Omental fat pad (tissue), 4 donors: ENCODE data around the gene U2AF2. TPM values are rescaled to one million over a fixed set of nuclear protein-coding genes. Genes with fewer than 3 reads are reported as not detected.

Source experiments
- ATAC-seq: fragments of 150-250 bp; one replicate; pipeline ENCODE4 v1.9.1; 2016; ENCODE audit warnings: mild to moderate bottlenecking, moderate library complexity; ENCODE audit not compliant: low FRiP score
- DNase-seq: peaks from one replicate; pipeline ENCODE4 v3.0.0-alpha.2; 2019; ENCODE audit warnings: low spot score
- total RNA-seq, 4 donors: library from RNA; depleted of rRNA; stranded (reverse); fragments of >200 nt; gene quantifications; one replicate each; pipeline ENCODE4 v1.1.0, GENCODE V29; 2016
- TF ChIP-seq, protein P1 (sequence below), 3 donors: fragments of 450-650 bp; IDR thresholded peaks; one replicate each; pipeline ENCODE4 v1.5.1; 2016 to 2017; ENCODE audit warnings: antibody characterized with exemption in 3 of 3, mild to moderate bottlenecking in 3 of 3, moderate library complexity in 2 of 3

Gene U2AF2
- total RNA-seq, 4 donors from 2014 or later, result 55.2 to 132 (median 86.1) TPM

DNA sequence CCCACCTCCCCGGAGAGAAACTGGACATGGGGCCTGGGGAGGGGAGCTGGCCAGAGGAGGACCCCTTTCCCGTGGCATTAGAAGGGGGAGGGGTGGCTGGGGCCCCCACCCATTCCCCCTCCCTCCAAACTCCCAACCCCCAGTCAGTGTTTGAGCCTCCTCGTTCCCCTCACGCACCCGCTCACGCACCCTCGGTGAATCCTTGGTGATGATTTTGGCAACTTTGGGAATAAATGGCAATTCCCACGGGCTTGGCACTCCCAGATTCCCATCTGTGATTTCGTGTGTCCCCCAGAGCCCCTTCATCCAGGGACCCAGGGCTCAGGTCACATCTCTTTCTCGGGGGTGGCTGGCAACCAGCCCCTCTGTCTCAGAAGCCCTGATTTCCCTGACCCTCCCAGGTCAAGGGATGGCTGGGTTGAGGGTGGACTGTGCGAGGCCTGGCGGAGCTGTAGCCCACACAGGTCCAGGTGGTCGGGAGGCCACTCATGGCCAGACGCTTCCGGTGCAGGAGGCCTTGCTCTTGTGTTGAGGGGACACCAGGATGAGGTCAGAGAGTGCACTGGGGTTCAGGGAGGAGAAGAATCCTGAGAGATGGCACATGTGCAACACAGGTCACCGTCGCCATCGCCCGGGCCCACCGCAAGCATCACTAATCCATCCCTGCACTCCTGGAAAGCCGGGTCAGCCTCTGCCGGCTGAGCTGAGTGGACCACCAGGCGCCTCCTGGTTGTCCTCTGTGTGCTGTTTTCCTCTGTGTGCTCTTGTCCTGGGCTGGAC, 40.9 kb downstream of the U2AF2 start:
- ATAC-seq (no peak), DNase-seq (no peak)
- TF ChIP-seq, protein P1, sequence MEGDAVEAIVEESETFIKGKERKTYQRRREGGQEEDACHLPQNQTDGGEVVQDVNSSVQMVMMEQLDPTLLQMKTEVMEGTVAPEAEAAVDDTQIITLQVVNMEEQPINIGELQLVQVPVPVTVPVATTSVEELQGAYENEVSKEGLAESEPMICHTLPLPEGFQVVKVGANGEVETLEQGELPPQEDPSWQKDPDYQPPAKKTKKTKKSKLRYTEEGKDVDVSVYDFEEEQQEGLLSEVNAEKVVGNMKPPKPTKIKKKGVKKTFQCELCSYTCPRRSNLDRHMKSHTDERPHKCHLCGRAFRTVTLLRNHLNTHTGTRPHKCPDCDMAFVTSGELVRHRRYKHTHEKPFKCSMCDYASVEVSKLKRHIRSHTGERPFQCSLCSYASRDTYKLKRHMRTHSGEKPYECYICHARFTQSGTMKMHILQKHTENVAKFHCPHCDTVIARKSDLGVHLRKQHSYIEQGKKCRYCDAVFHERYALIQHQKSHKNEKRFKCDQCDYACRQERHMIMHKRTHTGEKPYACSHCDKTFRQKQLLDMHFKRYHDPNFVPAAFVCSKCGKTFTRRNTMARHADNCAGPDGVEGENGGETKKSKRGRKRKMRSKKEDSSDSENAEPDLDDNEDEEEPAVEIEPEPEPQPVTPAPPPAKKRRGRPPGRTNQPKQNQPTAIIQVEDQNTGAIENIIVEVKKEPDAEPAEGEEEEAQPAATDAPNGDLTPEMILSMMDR (IDR thresholded peaks at IDR 0.05), result no peak

DNA sequence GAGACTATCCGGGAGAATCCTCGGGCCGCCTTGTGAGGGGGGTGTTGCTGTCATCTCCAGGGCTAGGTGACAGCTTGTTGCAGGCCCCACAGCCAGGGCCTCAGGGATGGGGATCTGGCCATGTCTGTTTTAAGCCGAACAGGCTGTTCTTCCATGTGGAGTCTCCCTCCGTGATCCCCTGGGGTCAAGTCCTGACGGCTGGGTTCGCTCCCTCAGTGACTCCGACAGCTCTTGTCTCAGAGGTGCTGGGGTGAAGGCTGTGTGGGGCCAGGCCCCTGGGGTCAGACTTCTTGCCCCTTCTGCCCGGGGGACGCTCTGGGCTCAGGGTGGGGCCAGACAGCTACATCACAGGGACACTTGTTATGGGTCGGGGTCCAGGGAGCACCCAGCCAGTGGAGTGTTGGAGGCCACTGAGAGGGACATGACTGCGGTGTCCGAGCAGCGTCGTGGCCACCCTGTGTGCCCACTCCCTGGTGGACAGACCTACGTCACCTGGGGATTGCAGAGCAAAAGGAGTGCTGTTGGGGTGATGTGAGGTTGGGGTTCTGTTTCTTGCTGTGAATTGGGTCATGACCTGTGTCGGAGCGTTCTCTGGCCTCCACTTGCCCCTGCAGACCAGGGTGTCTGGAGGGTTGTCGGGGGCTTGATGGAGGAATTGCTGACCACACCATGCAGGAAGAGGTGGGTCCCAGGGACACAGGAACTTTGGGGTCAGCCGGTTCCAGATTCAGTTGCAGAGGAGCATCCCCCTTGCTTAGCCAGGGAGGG, 41.6 kb downstream of the U2AF2 start:
- TF ChIP-seq, protein P1 (IDR thresholded peaks at IDR 0.05), result no peak
- DNase-seq (no peak), ATAC-seq (no peak)

DNA sequence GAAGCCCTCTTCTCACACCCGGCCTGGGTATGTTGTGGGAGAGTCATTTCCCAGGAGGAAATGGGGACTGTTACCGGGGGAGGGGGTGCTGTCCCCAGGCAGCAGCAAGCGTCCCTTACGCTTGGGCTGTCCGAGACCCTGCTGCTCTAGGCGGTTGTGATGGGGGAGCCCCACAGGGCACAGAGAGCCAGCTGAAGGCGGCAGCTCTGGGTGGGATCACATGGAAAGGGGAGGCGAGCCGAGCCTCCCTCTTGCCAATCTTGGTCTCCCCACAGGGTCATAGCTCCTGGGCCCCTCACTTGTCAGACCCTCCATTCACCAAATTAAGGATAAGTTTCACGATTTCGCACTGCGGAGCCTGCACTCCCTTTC, 42.2 kb downstream of the U2AF2 start:
- ATAC-seq (no peak), DNase-seq (no peak)
- TF ChIP-seq, protein P1 (IDR thresholded peaks at IDR 0.05), result no peak

DNA sequence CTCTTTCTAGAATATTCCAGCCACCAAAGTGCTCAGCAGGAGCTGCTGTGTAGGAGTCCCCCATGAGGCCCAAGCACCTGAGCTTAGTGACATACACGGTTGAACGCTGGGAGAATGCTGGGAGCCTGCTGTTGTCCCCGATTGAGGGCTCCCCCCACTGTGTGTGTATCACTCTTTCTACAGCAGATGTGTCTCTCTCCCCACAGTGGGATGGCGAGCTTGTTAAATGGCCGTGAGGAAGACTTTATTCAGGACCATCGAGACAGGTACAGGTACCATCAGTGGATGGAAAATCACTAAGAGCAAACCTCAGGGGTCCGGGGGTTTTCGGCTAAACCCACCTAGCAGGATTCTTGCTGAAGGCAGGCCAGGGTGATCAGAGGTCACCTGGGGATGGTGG, 42.9 kb downstream of the U2AF2 start:
- TF ChIP-seq, protein P1 (IDR thresholded peaks at IDR 0.05), result no peak
- ATAC-seq (no peak), DNase-seq (no peak)

DNA sequence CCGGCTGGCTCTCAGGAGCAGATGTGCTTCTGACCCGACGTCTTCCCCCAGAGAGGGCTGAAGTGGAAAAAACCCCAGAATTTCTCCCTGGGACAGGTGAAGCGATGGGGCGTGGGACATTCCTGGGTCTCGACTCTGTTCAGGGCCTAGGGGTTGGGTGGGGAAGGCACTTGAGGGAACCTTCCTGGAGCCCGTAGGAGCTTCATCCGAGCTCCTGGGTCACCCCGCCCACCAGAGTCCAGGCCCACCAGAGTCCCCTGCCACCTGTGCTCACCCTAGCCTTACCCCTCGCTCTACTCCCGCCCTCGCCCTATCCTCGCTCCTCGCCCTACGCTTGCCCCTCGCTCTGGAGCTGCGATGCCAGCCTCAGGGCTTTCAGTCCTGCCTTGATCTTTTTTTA, 43.4 kb downstream of the U2AF2 start:
- no peak for DNase-seq
- TF ChIP-seq, protein P1 (IDR thresholded peaks at IDR 0.05), result no peak
- ATAC-seq, result no peak

DNA sequence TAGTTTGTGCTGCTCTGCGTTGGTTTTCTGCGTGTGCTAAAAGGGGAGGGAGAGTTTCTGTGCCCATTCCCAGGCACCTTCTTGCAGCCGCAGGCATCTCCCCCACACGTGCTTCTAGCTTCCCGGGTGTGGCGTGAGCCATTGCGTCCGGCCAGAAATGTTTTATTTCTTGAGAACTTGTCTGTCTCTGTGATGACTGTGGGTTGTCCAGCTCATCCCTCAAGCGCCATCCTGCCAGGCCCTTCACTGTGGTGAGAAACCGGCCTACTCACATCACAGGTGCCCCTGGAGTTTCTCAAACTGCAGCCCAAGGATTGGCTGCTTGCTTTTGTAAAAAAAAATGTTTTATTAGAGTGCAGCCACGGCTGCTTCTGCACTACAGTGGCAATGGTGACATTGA, 44.4 kb downstream of the U2AF2 start:
- TF ChIP-seq, protein P1 (IDR thresholded peaks at IDR 0.05), result no peak
- DNase-seq, result no peak
- no peak for ATAC-seq
